Mesenchymal stem cell (in vitro differentiated cells and primary cell): ENCODE data around the gene RCBTB1.
"Not testable (repeated sequence)": the region's sequence is repeated elsewhere in the genome, so short reads cannot be mapped to it uniquely, and the experiment has no call there.

Experiments
- DNase-seq: peaks from one replicate; pipeline ENCODE4 v3.0.0-alpha.2; 2013
- H2AFZ ChIP-seq: one replicate; pipeline ENCODE4 v1.6.1; 2013; ENCODE audit warnings: low read depth, mild to moderate bottlenecking, control low read depth, inconsistent platforms, low read length, moderate library complexity
- H2AK5ac ChIP-seq: 2 replicates; pipeline ENCODE4 v1.6.1; 2013; ENCODE audit warnings: low read length, moderate library complexity, mild to moderate bottlenecking, inconsistent platforms; ENCODE audit not compliant: severe bottlenecking
- H2BK120ac ChIP-seq: one replicate; pipeline ENCODE4 v1.6.1; 2013; ENCODE audit warnings: low read depth, mild to moderate bottlenecking, inconsistent platforms, low read length, moderate library complexity
- H2BK12ac ChIP-seq, 2 experiments: one replicate each; pipeline ENCODE4 v1.6.1; 2013; ENCODE audit warnings: inconsistent platforms in 2 of 2, low read length in 2 of 2, mild to moderate bottlenecking in 2 of 2, moderate library complexity in 2 of 2, control low read depth in 1 of 2
- H2BK15ac ChIP-seq: one replicate; pipeline ENCODE4 v1.6.1; 2013; ENCODE audit warnings: mild to moderate bottlenecking, low read depth, inconsistent platforms; ENCODE audit not compliant: poor library complexity, severe bottlenecking
- H2BK5ac ChIP-seq: 2 replicates; pipeline ENCODE4 v1.6.1; 2013; ENCODE audit warnings: low read depth, mild to moderate bottlenecking, low read length, control low read depth, inconsistent platforms; ENCODE audit not compliant: poor library complexity, severe bottlenecking
- H3K14ac ChIP-seq, 2 experiments: one replicate each; pipeline ENCODE4 v1.6.1; 2013; ENCODE audit warnings: inconsistent platforms in 2 of 2, low read length in 2 of 2, control low read depth in 1 of 2, mild to moderate bottlenecking in 1 of 2, moderate library complexity in 1 of 2
- H3K18ac ChIP-seq, 2 experiments: one replicate each; pipeline ENCODE4 v1.6.1; 2013; ENCODE audit warnings: inconsistent platforms in 2 of 2, low read length in 2 of 2, control low read depth in 1 of 2, low read depth in 1 of 2, mild to moderate bottlenecking in 1 of 2
- H3K23ac ChIP-seq, 2 experiments: one replicate each; pipeline ENCODE4 v1.6.1; 2013; ENCODE audit warnings: inconsistent platforms in 2 of 2, low read length in 2 of 2, mild to moderate bottlenecking in 2 of 2, moderate library complexity in 2 of 2, control low read depth in 1 of 2
- H3K27ac ChIP-seq: 2 replicates; pipeline ENCODE4 v1.5.1; 2013; ENCODE audit warnings: mild to moderate bottlenecking, moderate library complexity, low read length, control low read depth, inconsistent platforms; ENCODE audit not compliant: poor library complexity, severe bottlenecking
- H3K27me3 ChIP-seq, 2 experiments: 2 replicates each; pipeline versions ENCODE4 v1.6.1 to v1.7.0; 2013; ENCODE audit warnings: low read length in 2 of 2, mild to moderate bottlenecking in 2 of 2, moderate library complexity in 2 of 2, control low read depth in 1 of 2, inconsistent platforms in 1 of 2; ENCODE audit not compliant: control insufficient read depth in 1 of 2, insufficient read depth in 1 of 2
- H3K36me3 ChIP-seq, 2 experiments: 2 replicates each; pipeline versions ENCODE4 v1.6.1 to v1.7.0; 2013; ENCODE audit warnings: low read length in 2 of 2, control low read depth in 1 of 2, inconsistent platforms in 1 of 2, low read depth in 1 of 2, mild to moderate bottlenecking in 1 of 2; ENCODE audit not compliant: insufficient read depth in 2 of 2, control insufficient read depth in 1 of 2
- H3K4ac ChIP-seq, 2 experiments: one replicate each; pipeline ENCODE4 v1.6.1; 2013; ENCODE audit warnings: inconsistent platforms in 2 of 2, low read length in 2 of 2, mild to moderate bottlenecking in 2 of 2, moderate library complexity in 2 of 2, control low read depth in 1 of 2, low read depth in 1 of 2
- H3K4me1 ChIP-seq: 2 replicates; pipeline ENCODE4 v1.6.1; 2013; ENCODE audit warnings: low read depth, low read length, control low read depth; ENCODE audit not compliant: control insufficient read depth, insufficient read depth
- H3K4me2 ChIP-seq: 2 replicates; pipeline ENCODE4 v1.6.1; 2013; ENCODE audit warnings: low read length, mild to moderate bottlenecking, inconsistent platforms; ENCODE audit not compliant: poor library complexity, severe bottlenecking
- H3K4me3 ChIP-seq, 2 experiments: 2 replicates each; pipeline versions ENCODE4 v1.5.1 to v1.7.0; 2013; ENCODE audit warnings: low read length in 2 of 2, mild to moderate bottlenecking in 2 of 2, control low read depth in 1 of 2, low read depth in 1 of 2; ENCODE audit not compliant: insufficient read depth in 1 of 2
- H3K79me1 ChIP-seq: replicated peaks from 2 replicates; pipeline ENCODE4 v1.6.1; 2013; ENCODE audit warnings: mild to moderate bottlenecking, control low read depth, low read length, inconsistent platforms; ENCODE audit not compliant: poor library complexity, severe bottlenecking
- H3K9ac ChIP-seq: 2 replicates; pipeline ENCODE4 v1.7.0; 2013; ENCODE audit warnings: mild to moderate bottlenecking, low read length, moderate library complexity
- H3K9me3 ChIP-seq: 2 replicates; pipeline ENCODE4 v1.7.0; 2013; ENCODE audit warnings: mild to moderate bottlenecking, low read length; ENCODE audit not compliant: control insufficient read depth
- H4K8ac ChIP-seq: one replicate; pipeline ENCODE4 v1.6.1; 2013; ENCODE audit warnings: inconsistent platforms, mild to moderate bottlenecking, low read length, moderate library complexity
- H4K91ac ChIP-seq: one replicate; pipeline ENCODE4 v1.6.1; 2013; ENCODE audit warnings: mild to moderate bottlenecking, low read length, inconsistent platforms
- WGBS: methylation state at CpG from one replicate; pipeline ENCODE4 v1.1.7; 2013; ENCODE audit warnings: mixed read lengths; 5-methylcytosine and 5-hydroxymethylcytosine counted together

RCBTB1 gene

DNA sequence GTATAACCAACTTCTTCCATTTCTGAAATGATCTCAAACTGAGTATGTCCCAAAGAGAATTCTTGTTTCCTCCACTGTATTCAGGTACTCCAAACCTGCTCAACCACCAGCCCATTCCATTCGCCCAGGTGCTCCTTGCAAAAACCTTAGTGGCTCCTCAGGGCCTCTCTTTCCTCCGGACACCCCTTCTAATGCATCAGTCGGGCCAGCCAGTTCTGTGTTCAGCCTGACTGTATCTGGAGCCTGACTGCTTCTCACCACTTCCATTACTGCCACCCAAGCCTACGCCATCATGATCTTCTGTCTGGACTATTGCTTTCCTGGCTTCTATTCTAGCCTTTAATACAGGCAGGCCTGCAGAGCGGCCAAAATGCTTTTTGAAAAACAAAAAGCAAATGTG is 88.1 kb downstream of the RCBTB1 start:
- 90% methylated on average over 5 of the region's 5 CpGs for WGBS
- peak overlapping the region; percentile 13 for H3K4me2 ChIP-seq
- peak overlapping the region; percentile 12 for H4K8ac ChIP-seq
- H3K18ac ChIP-seq: no peak overlapping the region
- no peak overlapping the region for H3K27ac ChIP-seq
- no peak overlapping the region for H2BK120ac ChIP-seq
- peaks cover 5% of the 10 kb centered on the region for H3K4me1 ChIP-seq
- no peak overlapping the region for H3K4me3 ChIP-seq
- H3K9ac ChIP-seq: no peak overlapping the region
- H3K23ac ChIP-seq: no peak overlapping the region
- H3K4ac ChIP-seq: peak overlapping the region in 1 of 2 experiments; percentile 10
- no peak for DNase-seq
- H3K27me3 ChIP-seq: no peaks in the 10 kb centered on the region
- H2BK5ac ChIP-seq: no peak overlapping the region
- no peak overlapping the region for H2AFZ ChIP-seq
- H2AK5ac ChIP-seq: no peak overlapping the region
- H3K14ac ChIP-seq: no peak overlapping the region
- no peaks in the 10 kb centered on the region for H3K9me3 ChIP-seq
- peaks cover 5% of the 10 kb centered on the region for H3K79me1 ChIP-seq
- peaks cover 0 to 8% of the 10 kb centered on the region in 2 experiments for H3K36me3 ChIP-seq
- no peak overlapping the region for H4K91ac ChIP-seq
- peak overlapping the region in 1 of 2 experiments; percentile 23 for H2BK12ac ChIP-seq
- H2BK15ac ChIP-seq: no peak overlapping the region

DNA sequence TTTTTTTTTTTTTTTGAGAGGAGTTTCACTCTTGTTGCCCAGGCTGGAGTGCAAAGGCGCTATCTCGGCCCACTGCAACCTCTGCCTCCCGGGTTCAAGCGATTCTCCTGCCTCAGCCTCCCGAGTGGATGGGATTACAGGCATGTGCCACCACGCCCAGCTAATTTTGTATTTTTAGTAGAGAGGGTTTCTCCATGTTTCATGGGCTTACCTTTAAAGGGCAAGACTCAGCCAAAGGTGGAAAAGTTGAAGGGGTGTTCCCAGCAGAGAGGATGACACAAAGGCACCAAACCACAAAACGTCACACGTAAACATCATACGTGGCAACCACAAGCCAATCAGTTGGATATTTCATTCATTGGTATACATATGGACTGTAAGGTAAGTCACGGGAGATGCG is 88.5 kb downstream of the RCBTB1 start:
- peak overlapping the region; percentile 93 for H3K9ac ChIP-seq
- H2AK5ac ChIP-seq, H3K79me1 ChIP-seq, H3K23ac ChIP-seq, DNase-seq, H3K18ac ChIP-seq, H2BK15ac ChIP-seq, H2AFZ ChIP-seq, H3K27me3 ChIP-seq, H2BK120ac ChIP-seq, H3K27ac ChIP-seq, H2BK5ac ChIP-seq, H4K91ac ChIP-seq, H3K4me2 ChIP-seq, H3K9me3 ChIP-seq, H3K4me1 ChIP-seq, H3K14ac ChIP-seq: not testable (repeated sequence)
- peak overlapping the region in 1 of 2 experiments; percentile 86 for H2BK12ac ChIP-seq
- peak overlapping the region in 1 of 2 experiments; percentile 84 for H3K4me3 ChIP-seq
- peak overlapping the region; percentile 12 for H4K8ac ChIP-seq
- peak overlapping the region in 1 of 2 experiments; percentile 73 for H3K4ac ChIP-seq
- WGBS: 91% methylated on average over 10 of the region's 11 CpGs
- peaks cover 0 to 13% of the 10 kb centered on the region in 2 experiments for H3K36me3 ChIP-seq

DNA sequence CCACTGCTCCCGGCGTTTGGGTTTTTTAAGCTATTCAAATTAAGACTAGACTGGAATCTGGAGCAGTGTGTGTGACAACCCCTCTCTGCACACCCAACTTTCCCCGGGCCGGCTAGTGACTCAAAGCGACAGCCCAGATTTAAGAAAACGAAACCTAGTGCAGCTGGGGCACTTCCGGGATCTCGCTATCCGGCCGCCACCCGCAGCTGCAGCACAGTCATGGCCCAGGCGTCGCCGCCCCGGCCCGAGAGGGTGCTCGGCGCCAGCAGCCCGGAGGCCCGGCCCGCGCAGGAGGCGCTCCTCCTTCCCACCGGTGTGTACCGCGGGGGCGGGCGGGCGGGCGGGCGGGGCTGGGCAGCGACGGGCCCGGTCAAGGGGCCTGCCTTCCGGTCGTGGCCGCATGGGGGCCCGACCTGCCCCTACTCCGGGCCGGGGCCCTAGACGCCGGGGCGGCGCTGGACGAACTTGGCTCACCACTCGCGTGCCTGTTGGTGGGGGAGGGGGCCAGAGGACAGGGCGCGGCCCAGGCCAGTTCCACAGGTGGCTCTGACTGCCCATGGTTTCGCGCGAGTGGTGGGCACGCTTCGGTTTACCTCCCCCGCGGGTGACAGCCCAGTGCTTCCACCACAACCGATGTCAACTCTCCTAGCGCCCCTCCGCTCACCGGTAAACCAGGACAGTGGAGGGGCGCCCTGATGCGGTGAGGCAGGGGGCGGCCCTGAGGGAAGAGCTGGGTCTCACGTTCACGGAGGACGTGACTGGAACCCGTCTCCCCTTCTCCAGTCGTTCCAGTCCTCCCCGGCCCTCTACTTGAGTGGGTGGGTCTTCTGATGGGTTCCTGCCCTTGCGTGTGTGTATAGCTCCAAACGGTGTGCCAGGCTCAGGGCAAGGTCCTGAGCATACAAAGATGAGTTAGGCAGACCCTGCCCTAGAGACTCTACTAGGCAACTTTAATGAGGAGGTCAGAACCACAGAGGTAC is 89.3 kb downstream of the RCBTB1 start, which contains the start of gene PHF11:
PHF11 (plus strand) TSS at position 171 of the 980 bp plus-strand sequence; CDS start at position 220, 49 bp downstream.
- H3K4ac ChIP-seq: peak within 1 kb of the TSS; percentile 96 to 98
- peak within 1 kb of the TSS; percentile 64 to 84 for H3K4me3 ChIP-seq
- peaks cover 5% of the 10 kb centered on the region for H3K4me1 ChIP-seq
- H2BK120ac ChIP-seq: peak within 1 kb of the TSS; percentile 94
- peak within 1 kb of the TSS; percentile 99 for H4K8ac ChIP-seq
- peak within 1 kb of the TSS; percentile 70 for H2BK15ac ChIP-seq
- H3K9me3 ChIP-seq: no peaks in the 10 kb centered on the region
- peak within 1 kb of the TSS in 1 of 2 experiments; percentile 75 for H3K14ac ChIP-seq
- H2AFZ ChIP-seq: peak within 1 kb of the TSS; percentile 94
- peaks cover 5% of the 10 kb centered on the region for H3K79me1 ChIP-seq
- no peak within 1 kb of the TSS for H2AK5ac ChIP-seq
- H3K18ac ChIP-seq: peak within 1 kb of the TSS; percentile 65 to 99
- H3K4me2 ChIP-seq: peak within 1 kb of the TSS; percentile 81
- H3K27me3 ChIP-seq: no peaks in the 10 kb centered on the region
- peak within 1 kb of the TSS; percentile 93 for H3K9ac ChIP-seq
- H4K91ac ChIP-seq: peak within 1 kb of the TSS; percentile 99
- H2BK5ac ChIP-seq: no peak within 1 kb of the TSS
- DNase-seq: peak; percentile 89
- peaks cover 0 to 20% of the 10 kb centered on the region in 2 experiments for H3K36me3 ChIP-seq
- no peak within 1 kb of the TSS for H3K23ac ChIP-seq
- 13% methylated on average over 53 of the region's 71 CpGs for WGBS
- peak within 1 kb of the TSS; percentile 81 for H3K27ac ChIP-seq
- H2BK12ac ChIP-seq: peak within 1 kb of the TSS; percentile 69 to 95

DNA sequence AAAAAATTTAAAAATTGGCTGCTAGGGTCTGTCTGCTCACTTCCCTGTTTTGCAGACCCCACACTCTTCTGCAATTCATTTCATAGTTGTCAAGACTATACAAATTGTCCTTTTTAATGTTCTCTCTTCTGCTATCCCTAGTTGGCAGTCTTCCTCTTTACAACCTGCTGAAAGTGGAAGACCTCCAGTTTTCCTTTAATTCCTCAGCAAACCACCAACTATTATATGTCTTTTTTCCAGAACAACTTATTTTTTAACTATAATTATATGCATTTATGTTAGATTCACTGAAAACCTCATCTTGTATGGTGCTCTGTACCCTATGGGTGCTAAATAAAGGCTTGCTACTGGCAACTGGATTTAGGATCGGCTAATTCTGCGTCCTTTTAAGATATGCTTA is 90.7 kb downstream of the RCBTB1 start:
- no peak overlapping the region for H4K91ac ChIP-seq
- H3K4me2 ChIP-seq: no peak overlapping the region
- WGBS: 94% methylated on average over 2 of the region's 2 CpGs
- H3K27ac ChIP-seq: no peak overlapping the region
- H2BK120ac ChIP-seq: no peak overlapping the region
- no peak overlapping the region for H3K18ac ChIP-seq
- H3K36me3 ChIP-seq: peaks cover 0 to 25% of the 10 kb centered on the region in 2 experiments
- H2AFZ ChIP-seq: no peak overlapping the region
- H2AK5ac ChIP-seq: no peak overlapping the region
- H3K23ac ChIP-seq: no peak overlapping the region
- H3K4me1 ChIP-seq: peaks cover 5% of the 10 kb centered on the region
- H2BK5ac ChIP-seq: no peak overlapping the region
- H3K27me3 ChIP-seq: no peaks in the 10 kb centered on the region
- no peak overlapping the region for H3K4ac ChIP-seq
- no peak overlapping the region for H3K14ac ChIP-seq
- H3K9ac ChIP-seq: peak overlapping the region; percentile 93
- H3K4me3 ChIP-seq: peak overlapping the region in 1 of 2 experiments; percentile 84
- no peak overlapping the region for H4K8ac ChIP-seq
- no peak overlapping the region for H2BK15ac ChIP-seq
- H3K79me1 ChIP-seq: no peaks in the 10 kb centered on the region
- DNase-seq: no peak
- no peak overlapping the region for H2BK12ac ChIP-seq
- no peaks in the 10 kb centered on the region for H3K9me3 ChIP-seq
